HepG2 (cell line): ENCODE measurements around the gene TNFAIP8L3. TPM values are rescaled to one million over a fixed set of nuclear protein-coding genes. Genes with fewer than 3 reads are reported as not detected.

Source experiments
- ATAC-seq: fragments of 200-7000 bp; cut with Tn5 transposase; 3 replicates; pipeline ENCODE4 v1.9.1; 2020; ENCODE audit warnings: mild to moderate bottlenecking, moderate library complexity
- BruUV-seq: library from RNA; stranded (reverse); fragments of 400-500 nt; replicated peaks from 2 replicates; lab custom pipeline; 2021; lab: Mats Ljungman, UMichigan
- CTCF ChIA-PET: fragments of 300-600 bp; formaldehyde crosslinking; extraction: SDS; loops from one replicate; lab custom pipeline; 2021; ENCODE audit warnings: low total read pairs, inconsistent platforms, low intra/inter-chr PET ratio; lab: Yijun Ruan, JAX
- POLR2A ChIA-PET: fragments of 350-600 bp; sonication (Branson Sonifier 250); formaldehyde crosslinking; loops from one replicate; lab custom pipeline; 2020; ENCODE audit warnings: antibody characterized with exemption, inconsistent platforms; lab: Yijun Ruan, JAX
- DNase-seq: peaks from one replicate; pipeline ENCODE4 v3.0.0-alpha.2; 2015; ENCODE audit warnings: low spot score
- FAIRE-seq: peaks from 3 replicates; lab custom pipeline; 2011; peaks lifted over from hg19 to GRCh38; lab: Jason Lieb, UNC
- H2AFZ ChIP-seq: one replicate; pipeline ENCODE4 v1.6.1; 2011; ENCODE audit warnings: low read length, inconsistent platforms
- H3K27ac ChIP-seq: fragments of 300-600 bp; 3 replicates; pipeline ENCODE4 v1.8.0; 2011; ENCODE audit warnings: mixed run types, mild to moderate bottlenecking, mixed read lengths, low read length, inconsistent platforms; ENCODE audit not compliant: insufficient read depth; ENCODE audit errors: extremely low read length
- H3K27me3 ChIP-seq, 2 experiments: fragments of 200-600 bp in 1 of 2; 2 replicates in 1 of 2; 3 replicates in 1 of 2; pipeline versions ENCODE4 v1.6.0 to v1.8.0; 2011; ENCODE audit warnings: low read length in 2 of 2, mild to moderate bottlenecking in 2 of 2, moderate library complexity in 2 of 2, inconsistent platforms in 1 of 2; ENCODE audit not compliant: insufficient read depth in 2 of 2, control insufficient read depth in 1 of 2
- H3K36me3 ChIP-seq, 2 experiments: fragments of 200-600 bp in 1 of 2; replicated peaks in 1 of 2; 2 replicates in 1 of 2; 3 replicates in 1 of 2; pipeline versions ENCODE4 v1.5.1 to v1.8.0; 2011; ENCODE audit warnings: low read length in 2 of 2, inconsistent platforms in 1 of 2; ENCODE audit not compliant: insufficient read depth in 2 of 2, control insufficient read depth in 1 of 2
- H3K4me1 ChIP-seq: 2 replicates; pipeline ENCODE4 v1.5.1; 2012; ENCODE audit warnings: low read length, inconsistent platforms; ENCODE audit not compliant: insufficient read depth
- H3K4me2 ChIP-seq: 2 replicates; pipeline ENCODE4 v1.6.0; 2011; ENCODE audit warnings: low read depth, low read length, inconsistent platforms
- H3K4me3 ChIP-seq, 3 experiments: fragments of 200-600 bp in 1 of 3; sonication (generic), shearing (Covaris generic) in 1 of 3; replicated peaks in 1 of 3; 2 replicates each; pipeline ENCODE4 v1.5.1; 2011 to 2016; ENCODE audit warnings: low read length in 3 of 3, inconsistent platforms in 2 of 3, low read depth in 2 of 3, mild to moderate bottlenecking in 2 of 3, control low read depth in 1 of 3, mixed read lengths in 1 of 3; ENCODE audit not compliant: insufficient read depth in 1 of 3
- H3K79me2 ChIP-seq: one replicate; pipeline ENCODE4 v1.6.1; 2011; ENCODE audit warnings: low read length, inconsistent platforms; ENCODE audit not compliant: insufficient read depth
- H3K9ac ChIP-seq: 2 replicates; pipeline ENCODE4 v1.6.0; 2011; ENCODE audit warnings: mild to moderate bottlenecking, low read depth, low read length, inconsistent platforms; ENCODE audit not compliant: insufficient read depth
- H3K9me3 ChIP-seq: 2 replicates; pipeline ENCODE4 v1.5.1; 2012; ENCODE audit warnings: mild to moderate bottlenecking, low read length
- H4K20me1 ChIP-seq: 2 replicates; pipeline ENCODE4 v1.6.0; 2011; ENCODE audit warnings: inconsistent platforms, mild to moderate bottlenecking, low read length, moderate library complexity; ENCODE audit not compliant: insufficient read depth
- FOXJ3 ChIP-seq: sonication (generic); formaldehyde crosslinking; IDR thresholded peaks from 2 replicates; pipeline ENCODE4 v1.4.0; 2020; ENCODE audit warnings: missing genetic modification reagents, mild to moderate bottlenecking, borderline replicate concordance
- HMG20B ChIP-seq: conservative IDR thresholded peaks from 2 replicates; pipeline ENCODE4 v1.6.1; 2016; ENCODE audit warnings: missing genetic modification reagents, missing compliant biosample characterization
- KLF11 ChIP-seq: IDR thresholded peaks from 2 replicates; pipeline ENCODE4 v1.6.1; 2016; ENCODE audit warnings: missing compliant biosample characterization
- MZF1 ChIP-seq: sonication (generic); formaldehyde crosslinking; IDR thresholded peaks from 2 replicates; pipeline ENCODE4 v1.8.1; 2023; ENCODE audit warnings: mild to moderate bottlenecking, missing genetic modification reagents, borderline replicate concordance
- TCF12 ChIP-seq, 2 experiments: fragments of 450-650 bp in 1 of 2; sonication (generic) in 1 of 2; formaldehyde crosslinking in 1 of 2; IDR thresholded peaks; 2 replicates each; pipeline versions ENCODE4 v1.6.1 to v1.8.0; 2017 to 2022; ENCODE audit warnings: antibody characterized with exemption in 1 of 2, mild to moderate bottlenecking in 1 of 2, missing genetic modification reagents in 1 of 2, moderate library complexity in 1 of 2
- ZFP36 ChIP-seq: fragments of 150-350 bp; IDR thresholded peaks from 2 replicates; pipeline ENCODE4 v1.6.1; 2018; ENCODE audit warnings: borderline replicate concordance, low read length, low read depth; ENCODE audit not compliant: partially characterized antibody
- in situ Hi-C: cut with HindIII; loops from 2 replicates; pipeline ENCODE4 v1.10.0; 2017; ENCODE audit warnings: low pct_unique_long_range_greater_than_20kb; ENCODE audit not compliant: extremely low pct_ligation_motif_present
- intact Hi-C: fragments of 100-400 bp; cut with micrococcal nuclease; formaldehyde crosslinking; loops from one replicate; pipeline ENCODE4 v1.10.0; 2022; ENCODE audit not compliant: unreplicated experiment
- polyA plus RNA-seq, 8 experiments: library from polyadenylated mRNA; depleted of rRNA in 3 of 8; stranded (reverse) in 7 of 8; unstranded in 1 of 8; fragments of >200 nt; fragmentation: Illumina TruSeq in 4 of 8; extraction: Trizol in 4 of 8; gene quantifications; 2 replicates each; pipeline versions ENCODE4 v1.2.1 to v1.2.3, GENCODE V29; 2011 to 2016; ENCODE audit warnings: low read depth in 4 of 8, missing spikeins in 1 of 8, mixed read lengths in 1 of 8; ENCODE audit not compliant: insufficient read depth in 1 of 8
- total RNA-seq, 5 experiments: library from RNA; depleted of rRNA; stranded (reverse); fragments of >200 nt; fragmentation: Illumina TruSeq; extraction: Trizol; gene quantifications; 2 replicates each; pipeline ENCODE4 v1.2.3, GENCODE V29; 2016; ENCODE audit warnings: low read depth in 1 of 5
- TF ChIP-seq, protein P1 (sequence below): sonication (generic); formaldehyde crosslinking; IDR thresholded peaks from 2 replicates; pipeline ENCODE4 v1.5.0; 2020; ENCODE audit warnings: missing genetic modification reagents
- TF ChIP-seq, protein P2 (sequence below): sonication (generic); formaldehyde crosslinking; IDR thresholded peaks from 2 replicates; pipeline ENCODE4 v1.4.0; 2020; ENCODE audit warnings: missing genetic modification reagents

Gene TNFAIP8L3
- total and polyA plus RNA-seq, 2 of the 13 experiments (the other 11 are each of a cell fraction or from before 2014, with no cell fraction given), result 0.15 to 4.0 TPM

- Histone ChIP-seq H3K27me3 (no peaks in the 10 kb centered on the region), H2AFZ (no peak overlapping the region), H3K9me3 (no peaks in the 10 kb centered on the region), H4K20me1 (peaks cover 14% of the 10 kb centered on the region; the same call in 1 of the 2 replicates), H3K4me3 (no peak overlapping the region), H3K4me1 (peaks cover 36% of the 10 kb centered on the region), H3K9ac (no peak overlapping the region), H3K4me2 (peak overlapping the region; percentile 67; the same call in 1 of the 2 replicates), H3K36me3 (no peaks in the 10 kb centered on the region), H3K79me2 (peaks cover 11% of the 10 kb centered on the region), H3K27ac (no peak overlapping the region)
- DNase-seq, result no peak
- TF ChIP-seq MZF1 (CRISPR knock-in tag) (no peak), HMG20B (CRISPR knock-in tag) (no peak), TCF12 (IDR thresholded peaks at IDR 0.05) (no peak), TCF12 (CRISPR knock-in tag; IDR thresholded peaks at IDR 0.05) (no peak), ZFP36 (no peak), KLF11 (CRISPR knock-in tag) (no peak), FOXJ3 (CRISPR knock-in tag) (no peak)
- TF ChIP-seq, protein P1, sequence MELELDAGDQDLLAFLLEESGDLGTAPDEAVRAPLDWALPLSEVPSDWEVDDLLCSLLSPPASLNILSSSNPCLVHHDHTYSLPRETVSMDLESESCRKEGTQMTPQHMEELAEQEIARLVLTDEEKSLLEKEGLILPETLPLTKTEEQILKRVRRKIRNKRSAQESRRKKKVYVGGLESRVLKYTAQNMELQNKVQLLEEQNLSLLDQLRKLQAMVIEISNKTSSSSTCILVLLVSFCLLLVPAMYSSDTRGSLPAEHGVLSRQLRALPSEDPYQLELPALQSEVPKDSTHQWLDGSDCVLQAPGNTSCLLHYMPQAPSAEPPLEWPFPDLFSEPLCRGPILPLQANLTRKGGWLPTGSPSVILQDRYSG (CRISPR knock-in tag), result no peak
- TF ChIP-seq, protein P2, sequence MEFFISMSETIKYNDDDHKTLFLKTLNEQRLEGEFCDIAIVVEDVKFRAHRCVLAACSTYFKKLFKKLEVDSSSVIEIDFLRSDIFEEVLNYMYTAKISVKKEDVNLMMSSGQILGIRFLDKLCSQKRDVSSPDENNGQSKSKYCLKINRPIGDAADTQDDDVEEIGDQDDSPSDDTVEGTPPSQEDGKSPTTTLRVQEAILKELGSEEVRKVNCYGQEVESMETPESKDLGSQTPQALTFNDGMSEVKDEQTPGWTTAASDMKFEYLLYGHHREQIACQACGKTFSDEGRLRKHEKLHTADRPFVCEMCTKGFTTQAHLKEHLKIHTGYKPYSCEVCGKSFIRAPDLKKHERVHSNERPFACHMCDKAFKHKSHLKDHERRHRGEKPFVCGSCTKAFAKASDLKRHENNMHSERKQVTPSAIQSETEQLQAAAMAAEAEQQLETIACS, result no peak
- intact Hi-C loops, result loop anchor here (5.0 kb wide), 1 partner anchor 44 kb away; the partner anchor contains the start of gene TNFAIP8L3
- FAIRE-seq, result no peak
- ChIA-PET POLR2A (interaction anchor here (1.0 to 1.2 kb wide), 3 partner anchors 9 to 11 kb away, joined by 3 read pairs; no protein-coding TSS in a partner anchor), CTCF (no interaction called here)
- no TSS peak for BruUV-seq
- ATAC-seq, result no peak; the same call in 2 of the 3 replicates
- in situ Hi-C loops, result no loop called here
These were observed 46.4 kb downstream of the TNFAIP8L3 start for GRCh38 chr15:51048308-51048707.
